ENCODE results near the gene TNK1.

TNK1 gene

DNA sequence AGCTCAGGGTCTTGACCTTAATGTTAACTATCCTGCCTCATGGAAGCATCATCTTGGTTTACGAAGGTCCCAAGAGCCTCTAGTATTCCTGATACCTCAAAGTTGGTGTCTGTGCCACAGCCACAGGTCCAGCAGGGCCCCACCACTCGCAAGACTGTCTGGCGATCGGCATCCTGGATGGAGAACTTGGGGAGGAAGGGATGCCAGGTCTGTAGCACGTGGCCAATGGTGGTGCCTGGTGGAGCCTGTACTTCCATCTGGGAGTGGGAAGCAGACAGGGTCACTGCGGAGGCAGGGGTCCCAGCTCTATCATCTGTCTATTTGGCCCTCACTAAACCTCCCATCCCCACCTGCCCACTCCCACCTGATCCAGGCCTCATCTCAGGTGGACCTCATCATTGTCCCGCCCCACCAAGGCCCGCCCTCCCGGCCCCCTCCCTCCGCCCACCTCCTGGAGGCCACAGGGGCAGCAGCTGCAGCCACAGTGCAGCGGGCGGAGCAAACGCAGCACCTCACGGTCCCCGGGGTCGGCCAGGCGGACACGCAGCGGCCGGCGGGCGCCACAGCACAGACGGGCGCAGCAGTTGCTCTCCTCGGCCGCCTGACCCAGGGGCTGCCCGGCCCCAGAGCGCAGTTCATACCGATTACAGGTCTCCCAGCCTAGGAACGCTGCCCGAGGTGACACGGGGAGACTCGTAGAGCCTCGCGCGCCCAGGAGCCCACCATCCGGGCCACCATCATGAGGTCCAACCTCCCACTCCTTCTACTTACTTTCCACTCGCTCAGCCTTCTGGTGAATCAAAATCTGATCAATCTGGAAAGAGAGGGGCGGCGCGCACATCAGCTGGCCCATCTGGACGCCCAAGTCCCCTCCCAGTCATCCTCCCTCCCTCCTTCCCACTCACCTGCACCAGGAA, 12.1 kb downstream of the TNK1 start:
- peak overlapping the region; percentile 50 for H3K27ac Mint-ChIP-seq
- peaks cover 17% of the 10 kb centered on the region for H3K4me1 Mint-ChIP-seq (ENCODE audit: low read depth)
- H3K27me3 Mint-ChIP-seq (ENCODE audit: low read depth) = no peaks in the 10 kb centered on the region
- H3K36me3 Mint-ChIP-seq (ENCODE audit: low read depth) = peaks cover 15% of the 10 kb centered on the region
- no peaks in the 10 kb centered on the region for H3K9me3 Mint-ChIP-seq
- peak overlapping the region; percentile 94 for H3K4me3 Mint-ChIP-seq

DNA sequence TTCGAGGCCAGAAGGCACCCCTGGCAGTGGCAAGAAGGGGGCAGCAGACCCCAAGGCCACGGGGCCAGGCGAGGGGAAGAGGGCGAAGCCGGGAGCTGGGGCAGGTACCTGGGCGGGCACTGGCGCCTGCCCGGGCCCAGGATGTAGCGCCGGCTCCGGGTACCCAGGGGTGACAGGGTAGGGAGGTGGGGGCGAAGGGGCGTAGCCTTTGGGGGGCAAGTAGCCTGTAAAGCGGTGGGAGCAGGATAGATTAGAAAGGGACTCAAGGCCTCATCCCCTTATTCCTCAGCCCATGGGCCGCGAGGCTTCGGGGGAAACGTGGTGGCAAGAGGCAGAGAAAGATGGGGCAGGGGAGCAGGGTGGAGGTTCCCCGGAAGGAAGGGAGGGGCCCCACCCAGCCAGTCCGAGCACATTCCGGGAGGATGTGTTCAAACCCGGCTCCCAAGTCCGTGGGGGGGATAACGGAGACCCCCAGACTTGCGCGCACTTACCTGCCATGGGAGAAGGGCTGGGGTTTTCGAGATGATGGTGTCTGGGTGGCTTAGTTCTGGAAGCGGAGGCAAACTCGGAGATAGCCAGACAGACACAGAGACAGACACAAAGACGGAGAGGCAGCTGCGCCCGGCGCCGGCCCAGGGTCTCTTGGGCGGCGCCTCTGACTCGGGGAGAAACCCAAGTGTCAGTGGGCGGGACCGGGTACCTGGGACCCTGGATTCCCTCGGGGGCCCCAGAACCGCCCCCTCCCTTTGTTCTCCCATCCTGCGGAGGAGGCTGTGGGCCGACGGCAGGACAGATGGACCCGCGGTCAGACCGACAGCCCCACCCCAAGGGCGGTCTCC, 12.9 kb downstream of the TNK1 start:
- Mint-ChIP-seq H3K36me3 (ENCODE audit: low read depth) (peaks cover 15% of the 10 kb centered on the region), H3K4me3 (peak overlapping the region; percentile 94), H3K9me3 (no peaks in the 10 kb centered on the region), H3K27ac (peak overlapping the region; percentile 78), H3K4me1 (ENCODE audit: low read depth) (peaks cover 17% of the 10 kb centered on the region), H3K27me3 (ENCODE audit: low read depth) (no peaks in the 10 kb centered on the region)

DNA sequence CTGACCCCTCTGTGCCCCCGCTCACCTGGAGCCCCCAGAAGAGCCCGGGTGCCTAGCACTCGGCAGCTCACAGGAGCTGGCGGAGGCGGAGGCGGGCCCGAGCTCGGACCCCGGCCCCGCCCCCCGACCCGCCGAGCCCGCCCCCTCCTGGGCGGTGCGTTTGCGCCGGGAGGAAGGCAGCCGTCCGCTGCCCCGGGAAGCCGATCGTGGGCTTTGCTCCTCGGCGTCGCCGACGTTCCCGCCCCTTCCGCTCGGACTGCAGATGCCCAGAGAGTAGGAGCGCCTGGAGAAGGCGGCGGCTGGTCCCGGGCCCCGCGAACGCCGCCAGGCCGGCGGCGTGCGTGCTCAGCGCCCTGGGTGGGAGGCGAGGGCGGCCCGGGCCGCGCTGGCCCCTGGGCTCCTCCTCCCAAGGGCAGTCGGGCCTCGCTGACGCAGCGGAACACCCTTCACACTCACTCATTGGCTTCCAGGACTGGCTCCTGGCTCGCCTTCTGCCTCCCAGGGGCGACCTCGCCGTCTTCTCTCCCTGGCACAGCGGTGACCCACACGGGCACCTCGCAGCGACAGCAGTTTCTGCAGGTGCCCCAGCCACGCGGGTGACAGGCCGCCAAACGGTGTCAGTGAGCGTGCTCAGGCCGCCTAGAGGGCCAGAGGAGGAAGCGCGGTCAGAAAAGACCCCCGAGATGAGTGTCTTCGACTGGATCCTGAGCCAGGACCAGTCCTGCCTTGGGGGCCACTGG, 13.7 kb downstream of the TNK1 start, which contains the start of gene PLSCR3:
TSS of gene PLSCR3 (minus strand) at position 74 of the 740 bp plus-strand sequence. CDS start 415 bp downstream, outside the sequence.
- Mint-ChIP-seq H3K27ac (peak within 1 kb of the TSS; percentile 92), H3K4me1 (ENCODE audit: low read depth) (peaks cover 17% of the 10 kb centered on the region), H3K36me3 (ENCODE audit: low read depth) (peaks cover 15% of the 10 kb centered on the region), H3K27me3 (ENCODE audit: low read depth) (no peaks in the 10 kb centered on the region), H3K4me3 (peak within 1 kb of the TSS; percentile 94), H3K9me3 (no peaks in the 10 kb centered on the region)

DNA sequence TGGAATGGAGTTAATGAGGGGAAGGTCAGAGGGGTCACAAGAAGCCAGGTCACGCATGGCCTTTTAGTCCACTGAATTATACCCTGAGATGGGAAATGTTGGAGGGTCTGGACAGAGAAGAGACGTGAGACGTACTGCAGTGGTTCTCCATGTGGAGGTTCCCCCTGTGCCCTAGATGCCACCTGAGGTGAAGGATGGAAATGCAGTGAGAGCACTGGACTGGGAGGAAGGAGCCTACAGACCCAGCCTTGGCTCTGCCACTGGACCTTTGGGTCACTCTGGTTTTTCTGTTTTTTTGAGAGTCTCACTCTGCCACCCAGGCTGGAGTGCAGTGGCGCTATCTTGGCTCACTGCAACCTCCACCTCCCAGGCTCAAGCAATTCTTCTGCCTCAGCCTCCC, 15.3 kb downstream of the TNK1 start:
- Mint-ChIP-seq H3K9me3 (no peaks in the 10 kb centered on the region), H3K36me3 (ENCODE audit: low read depth) (peaks cover 14% of the 10 kb centered on the region), H3K27ac (no peak overlapping the region), H3K4me1 (ENCODE audit: low read depth) (peaks cover 19% of the 10 kb centered on the region), H3K4me3 (peak overlapping the region; percentile 17), H3K27me3 (ENCODE audit: low read depth) (no peaks in the 10 kb centered on the region)

DNA sequence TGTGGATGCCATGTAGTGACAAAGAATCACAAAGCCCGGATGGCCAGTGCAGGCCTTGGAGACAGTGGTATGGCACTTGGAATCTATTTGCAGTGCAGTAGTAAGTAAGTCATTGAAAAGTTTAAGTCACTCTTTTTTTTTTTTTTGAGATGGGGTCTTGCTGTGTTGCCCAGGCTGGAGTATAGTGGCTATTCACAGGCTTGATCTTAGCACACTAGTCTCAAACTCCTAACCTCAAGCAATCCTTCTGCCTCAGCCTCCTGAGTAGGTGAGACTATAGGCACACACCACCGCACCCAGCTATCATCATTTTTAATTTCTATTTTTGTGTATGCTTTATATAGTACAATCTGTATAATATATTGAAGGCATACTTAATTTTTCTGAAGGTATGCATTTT, 17.7 kb downstream of the TNK1 start:
- H3K4me1 Mint-ChIP-seq (ENCODE audit: low read depth) = peaks cover 18% of the 10 kb centered on the region
- H3K27me3 Mint-ChIP-seq (ENCODE audit: low read depth) = no peaks in the 10 kb centered on the region
- H3K36me3 Mint-ChIP-seq (ENCODE audit: low read depth) = peaks cover 2% of the 10 kb centered on the region
- no peak overlapping the region for H3K27ac Mint-ChIP-seq
- H3K4me3 Mint-ChIP-seq = no peak overlapping the region
- H3K9me3 Mint-ChIP-seq = no peaks in the 10 kb centered on the region

DNA sequence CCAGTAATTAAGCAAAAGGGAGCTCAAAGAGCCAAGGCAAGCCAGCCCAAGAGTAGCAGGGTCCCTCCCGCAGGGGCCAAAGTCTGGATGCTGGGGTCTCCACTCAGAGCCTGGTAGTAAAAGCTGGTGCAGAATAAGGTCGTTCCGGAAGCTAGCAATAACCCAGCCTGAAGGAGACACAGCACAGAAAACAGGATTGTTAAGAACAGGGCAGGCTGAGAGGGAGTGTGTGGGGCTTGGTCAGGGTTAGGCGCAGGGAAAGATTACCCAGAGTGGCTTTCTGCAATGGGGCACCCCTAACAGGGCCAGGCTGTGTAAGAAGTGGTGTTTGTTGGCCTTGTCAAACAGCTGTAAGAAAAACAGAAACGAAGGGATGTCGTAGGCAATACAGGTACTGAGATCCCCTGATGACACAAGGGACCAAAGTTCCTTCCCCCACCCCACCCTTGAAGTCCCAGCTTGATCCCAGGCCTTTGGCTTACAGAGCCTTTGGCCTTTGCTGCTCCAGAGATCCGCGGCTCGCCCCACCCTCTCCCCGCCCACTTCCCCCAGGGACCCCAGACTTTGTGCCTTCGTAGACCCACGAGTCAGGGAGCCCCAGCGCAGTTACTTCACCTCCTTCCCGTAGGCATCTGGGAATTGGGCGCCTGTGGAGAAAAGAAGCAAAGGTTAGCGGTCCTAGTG, 22.3 kb downstream of the TNK1 start:
- Mint-ChIP-seq H3K9me3 (no peaks in the 10 kb centered on the region), H3K4me1 (ENCODE audit: low read depth) (peaks cover 14% of the 10 kb centered on the region), H3K27me3 (ENCODE audit: low read depth) (peaks cover 20% of the 10 kb centered on the region), H3K4me3 (peak overlapping the region; percentile 86), H3K27ac (peak overlapping the region; percentile 90), H3K36me3 (ENCODE audit: low read depth) (peaks cover 4% of the 10 kb centered on the region)

DNA sequence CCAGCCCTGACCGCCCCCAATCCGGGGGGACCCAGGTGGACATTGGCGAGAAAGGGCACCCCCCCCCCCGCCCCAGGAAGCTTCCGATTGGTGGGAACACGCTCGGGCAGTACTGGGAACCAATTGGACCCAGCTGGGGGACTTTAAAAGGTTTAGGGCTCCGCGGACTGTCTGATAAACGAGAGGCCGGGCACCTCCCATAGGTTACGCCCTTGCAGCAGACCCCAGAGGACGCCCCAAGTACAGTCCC, 22.8 kb downstream of the TNK1 start:
- Mint-ChIP-seq H3K27me3 (ENCODE audit: low read depth) (peaks cover 20% of the 10 kb centered on the region), H3K27ac (peak overlapping the region; percentile 90), H3K36me3 (ENCODE audit: low read depth) (peaks cover 4% of the 10 kb centered on the region), H3K9me3 (no peaks in the 10 kb centered on the region), H3K4me1 (ENCODE audit: low read depth) (peaks cover 14% of the 10 kb centered on the region), H3K4me3 (peak overlapping the region; percentile 86)

DNA sequence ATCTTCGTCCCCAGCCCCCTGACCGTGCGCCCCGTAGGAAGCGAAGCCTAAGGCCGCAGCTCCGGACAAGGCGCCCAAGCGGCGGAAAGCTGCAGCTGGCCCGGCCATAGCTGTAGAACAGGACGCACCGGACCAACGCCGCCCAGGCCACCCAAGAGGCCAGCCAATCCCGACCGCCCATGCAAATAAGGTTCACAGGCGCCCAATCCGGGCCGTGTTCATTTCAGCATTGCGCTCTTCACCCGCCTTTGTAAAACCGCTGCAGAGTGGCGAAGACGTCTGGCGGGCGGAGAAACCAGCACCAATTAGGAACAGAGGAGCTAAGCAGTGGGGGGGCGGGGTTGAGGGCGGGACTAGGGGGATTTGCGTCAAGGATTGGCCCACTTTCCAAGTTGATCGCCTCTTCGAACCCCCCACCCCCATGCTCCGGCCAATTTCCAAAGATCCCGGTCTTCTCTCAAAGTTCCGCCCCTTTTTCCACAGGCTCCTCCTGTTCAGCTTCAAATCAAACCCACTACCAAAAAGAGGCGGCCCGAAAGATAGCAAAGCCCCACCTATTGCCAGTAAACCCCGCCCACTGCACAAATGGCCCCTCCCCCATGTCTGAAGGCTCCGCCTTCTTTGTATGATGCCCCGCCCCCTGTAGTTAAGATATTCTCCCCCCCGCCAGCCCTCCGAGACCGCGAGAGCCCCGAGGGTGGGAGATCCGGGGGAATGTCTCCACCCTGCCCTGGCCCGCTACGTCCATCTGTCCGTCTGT, 23.3 kb downstream of the TNK1 start, which contains the start of gene TMEM256:
TSS of gene TMEM256 (minus strand) at position 121 of the 760 bp plus-strand sequence. CDS start at position 108, 13 bp downstream.
- H3K9me3 Mint-ChIP-seq = no peaks in the 10 kb centered on the region
- peaks cover 14% of the 10 kb centered on the region for H3K4me1 Mint-ChIP-seq (ENCODE audit: low read depth)
- peak within 1 kb of the TSS; percentile 90 for H3K27ac Mint-ChIP-seq

DNA sequence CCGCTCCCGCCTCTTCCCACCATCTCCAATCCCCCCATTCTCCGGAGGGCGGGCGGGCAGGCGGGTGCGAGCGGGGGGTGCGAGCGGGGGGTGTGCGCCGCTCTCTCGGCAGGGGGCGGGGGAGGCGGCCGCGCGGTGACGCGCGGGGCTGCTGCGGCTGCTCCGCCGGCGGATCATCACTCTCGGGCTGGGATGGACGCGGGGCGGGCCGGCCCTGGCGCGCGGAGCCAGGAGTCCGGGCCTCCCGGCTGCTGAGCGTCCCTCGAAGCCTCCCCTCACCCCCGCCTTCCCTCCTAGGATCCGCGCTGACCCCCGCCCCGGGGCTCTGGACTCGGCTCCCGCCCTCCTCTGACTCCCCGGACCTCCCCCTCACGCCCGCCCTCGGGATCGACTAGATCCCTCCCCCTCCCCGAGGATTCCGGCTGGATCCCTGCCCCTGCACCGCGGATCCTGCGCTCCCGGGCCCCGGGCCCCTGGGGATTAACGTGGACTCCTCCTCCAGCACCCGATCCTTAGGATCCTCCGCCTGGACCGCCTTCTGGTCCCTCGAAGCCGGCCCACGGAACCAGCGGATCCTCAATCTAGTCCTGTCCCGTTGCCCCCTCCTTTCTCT, 24.0 kb downstream of the TNK1 start:
- H3K9me3 Mint-ChIP-seq = no peaks in the 10 kb centered on the region
- peak overlapping the region; percentile 86 for H3K4me3 Mint-ChIP-seq
- H3K4me1 Mint-ChIP-seq (ENCODE audit: low read depth) = peaks cover 12% of the 10 kb centered on the region
- H3K27me3 Mint-ChIP-seq (ENCODE audit: low read depth) = peaks cover 25% of the 10 kb centered on the region
- peaks cover 4% of the 10 kb centered on the region for H3K36me3 Mint-ChIP-seq (ENCODE audit: low read depth)
- peak overlapping the region; percentile 90 for H3K27ac Mint-ChIP-seq

More for the DNA sequence above, 23.3 kb downstream of the TNK1 start, which contains the start of gene TMEM256:
- Mint-ChIP-seq H3K27me3 (ENCODE audit: low read depth) (peaks cover 23% of the 10 kb centered on the region), H3K4me3 (peak within 1 kb of the TSS; percentile 86), H3K36me3 (ENCODE audit: low read depth) (peaks cover 4% of the 10 kb centered on the region)

DNA sequence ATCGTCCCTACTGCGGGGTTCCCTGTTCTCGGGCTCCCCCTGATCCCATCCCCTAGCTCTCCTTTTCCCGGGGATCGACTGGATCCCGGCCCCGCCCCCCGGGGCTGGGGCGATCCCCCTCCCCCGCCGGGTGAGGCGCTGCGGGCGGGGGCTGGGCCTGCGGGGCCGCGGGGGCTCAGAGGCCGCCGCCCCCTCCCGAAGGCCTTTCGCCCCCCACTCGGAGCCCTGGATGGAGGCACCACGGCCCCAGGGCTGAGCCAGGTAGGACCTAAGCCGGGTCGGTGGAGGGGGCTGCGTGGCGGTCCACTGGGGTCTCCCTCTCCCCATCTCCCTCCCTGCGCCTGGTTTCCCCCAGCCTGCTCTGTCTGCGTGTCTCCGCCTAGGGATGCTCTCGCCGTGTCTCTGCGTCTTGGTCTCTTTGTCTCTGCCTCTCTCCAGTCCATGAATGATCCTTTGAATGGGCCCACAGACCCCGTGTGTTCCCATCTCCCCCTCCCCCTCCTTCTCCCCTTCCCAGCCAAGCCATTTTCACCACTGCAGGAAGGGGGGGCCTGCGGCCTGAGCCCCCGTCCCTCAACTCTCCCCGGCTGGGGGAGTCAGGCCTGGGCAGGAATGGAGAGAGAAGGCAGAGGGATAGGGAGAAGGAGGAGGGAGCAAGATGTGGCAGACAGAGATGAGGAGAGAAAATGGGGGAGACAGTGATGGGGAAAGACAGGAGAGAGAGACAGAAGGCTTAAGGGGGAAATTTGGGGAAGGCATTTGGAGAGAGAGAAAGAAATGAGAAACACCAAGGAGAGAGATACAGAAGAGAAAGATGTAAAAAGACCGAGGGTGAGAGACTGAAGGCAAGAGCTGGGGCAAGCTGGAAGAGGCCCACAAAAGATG, 24.7 kb downstream of the TNK1 start:
- Mint-ChIP-seq H3K27ac (peak overlapping the region; percentile 78), H3K9me3 (no peaks in the 10 kb centered on the region), H3K4me3 (peak overlapping the region; percentile 82), H3K4me1 (ENCODE audit: low read depth) (peaks cover 12% of the 10 kb centered on the region), H3K36me3 (ENCODE audit: low read depth) (peaks cover 4% of the 10 kb centered on the region), H3K27me3 (ENCODE audit: low read depth) (peaks cover 25% of the 10 kb centered on the region)

DNA sequence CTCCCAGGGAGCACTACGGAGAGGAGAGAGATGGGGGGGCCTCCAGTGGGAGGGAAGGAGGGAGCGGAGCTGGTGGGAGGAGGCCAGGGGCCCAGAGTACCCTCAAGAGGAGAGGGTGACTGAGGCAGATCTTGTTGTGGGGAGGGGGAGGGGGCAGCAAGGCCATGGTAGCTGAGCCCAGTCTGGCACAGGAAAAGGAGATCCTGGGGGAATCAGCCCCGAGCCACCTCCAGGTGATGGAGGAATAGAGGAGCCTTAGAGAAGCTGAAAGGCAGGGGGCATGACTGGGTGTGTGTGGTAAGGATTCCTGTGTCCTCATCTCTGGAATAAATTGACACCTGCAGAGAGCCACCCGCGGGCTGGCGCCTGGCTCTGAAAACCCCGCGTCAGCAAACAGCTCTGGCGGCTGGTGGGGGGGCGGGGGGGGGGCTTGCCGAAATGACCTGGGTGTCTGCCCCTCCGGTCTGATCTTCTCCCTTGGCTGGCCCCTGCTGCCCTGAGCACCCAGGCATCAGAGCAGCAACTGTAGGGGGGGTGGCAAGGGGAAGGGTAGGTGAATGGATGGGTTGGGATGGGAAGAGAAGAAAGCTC, 25.4 kb downstream of the TNK1 start:
- peak overlapping the region; percentile 78 for H3K27ac Mint-ChIP-seq
- peaks cover 12% of the 10 kb centered on the region for H3K4me1 Mint-ChIP-seq (ENCODE audit: low read depth)
- peak overlapping the region; percentile 82 for H3K4me3 Mint-ChIP-seq
- peaks cover 25% of the 10 kb centered on the region for H3K27me3 Mint-ChIP-seq (ENCODE audit: low read depth)
- H3K36me3 Mint-ChIP-seq (ENCODE audit: low read depth) = peaks cover 4% of the 10 kb centered on the region
- H3K9me3 Mint-ChIP-seq = no peaks in the 10 kb centered on the region

DNA sequence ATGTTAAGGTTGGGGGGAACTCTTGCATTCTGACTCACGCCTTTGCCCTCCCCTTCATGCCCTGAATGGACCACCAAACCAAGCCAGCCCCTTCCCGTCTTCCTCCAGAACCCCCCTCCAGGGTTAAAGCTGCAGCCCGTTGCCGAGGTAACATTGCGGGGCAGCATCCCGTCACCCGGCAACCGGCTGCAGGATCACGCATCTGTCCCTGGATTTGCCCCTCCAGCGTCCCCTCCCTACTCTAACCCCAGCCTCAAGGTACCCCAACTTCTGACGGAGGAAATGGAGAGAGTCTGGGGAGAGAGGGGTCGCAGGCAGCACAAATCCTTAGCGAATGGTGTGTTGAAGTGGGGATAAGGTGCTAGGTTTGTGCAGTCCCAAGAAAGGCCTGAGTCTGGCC, 26.2 kb downstream of the TNK1 start:
- H3K27ac Mint-ChIP-seq = no peak overlapping the region
- H3K36me3 Mint-ChIP-seq (ENCODE audit: low read depth) = peaks cover 2% of the 10 kb centered on the region
- peaks cover 25% of the 10 kb centered on the region for H3K27me3 Mint-ChIP-seq (ENCODE audit: low read depth)
- no peaks in the 10 kb centered on the region for H3K9me3 Mint-ChIP-seq
- H3K4me3 Mint-ChIP-seq = no peak overlapping the region
- peaks cover 9% of the 10 kb centered on the region for H3K4me1 Mint-ChIP-seq (ENCODE audit: low read depth)

Measured in T-helper 1 cell treated with Interleukin-12 subunit alpha and Interleukin-12 subunit beta and Interleukin-4 antibody, amounts not matched to agents 30 μg/mL and 1 μg/mL, for 36 hours (primary cell).